Testis (tissue), 3 donors: ENCODE data around the gene WT1. TPM values are rescaled to one million over a fixed set of nuclear protein-coding genes. Genes with fewer than 3 reads are reported as not detected.

Experiments
- DNase-seq: peaks from one replicate; pipeline ENCODE4 v3.0.0-alpha.2; 2019
- H3K27ac ChIP-seq, 2 donors: fragments of 200-600 bp; sonication (generic); one replicate each; pipeline ENCODE4 v1.5.1; 2019
- H3K27me3 ChIP-seq: fragments of 200-600 bp; sonication (generic); one replicate; pipeline ENCODE4 v1.5.1; 2019
- H3K36me3 ChIP-seq: fragments of 200-600 bp; sonication (generic); one replicate; pipeline ENCODE4 v1.5.1; 2017; ENCODE audit warnings: low read depth; ENCODE audit errors: missing control alignments
- H3K4me1 ChIP-seq: fragments of 200-600 bp; sonication (generic); one replicate; pipeline ENCODE4 v1.5.1; 2019
- H3K4me3 ChIP-seq, 2 donors: fragments of 200-600 bp; sonication (generic); one replicate each; pipeline ENCODE4 v1.5.1; 2017 to 2019
- H3K9me3 ChIP-seq: fragments of 200-600 bp; sonication (generic); one replicate; pipeline ENCODE4 v1.5.1; 2017
- POLR2A ChIP-seq: fragments of 450-650 bp; IDR thresholded peaks from one replicate; pipeline ENCODE4 v1.6.1; 2017; ENCODE audit warnings: antibody characterized with exemption, mild to moderate bottlenecking, moderate library complexity
- WGBS, 2 donors: methylation state at CpG; one replicate each; pipeline ENCODE4 v1.1.5; 2018; 5-methylcytosine and 5-hydroxymethylcytosine counted together
- intact Hi-C: fragments of 100-400 bp; cut with DNase I; formaldehyde crosslinking; loops from one replicate; pipeline ENCODE4 v1.15.1; 2023; ENCODE audit warnings: low total_unique reads
- polyA plus RNA-seq: library from polyadenylated mRNA; stranded (reverse); fragments of 350-450 nt; fragmentation: Illumina TruSeq; extraction: RNeasy Lipid Tissue Mini Kit (QIAGEN cat#74804); gene quantifications from one replicate; pipeline ENCODE4 v1.2.3, GENCODE V29; 2014; ENCODE audit warnings: low read depth, low replicate concordance; ENCODE audit not compliant: insufficient read depth
- total RNA-seq, 2 donors: library from RNA; depleted of rRNA; stranded (reverse); fragments of >200 nt; gene quantifications; one replicate each; pipeline ENCODE4 v1.2.3, GENCODE V29; 2016
- TF ChIP-seq, protein P1 (sequence below), 3 experiments: fragments of 450-650 bp in 2 of 3; fragments of 200-600 bp in 1 of 3; sonication (generic) in 1 of 3; IDR thresholded peaks; one replicate each; pipeline ENCODE4 v1.5.1; 2016 to 2019; ENCODE audit warnings: antibody characterized with exemption in 3 of 3, mild to moderate bottlenecking in 2 of 3, moderate library complexity in 1 of 3

WT1 gene
- total and polyA plus RNA-seq, 3 donors from 2014 or later: 62.2 to 278 (median 189) TPM

DNA sequence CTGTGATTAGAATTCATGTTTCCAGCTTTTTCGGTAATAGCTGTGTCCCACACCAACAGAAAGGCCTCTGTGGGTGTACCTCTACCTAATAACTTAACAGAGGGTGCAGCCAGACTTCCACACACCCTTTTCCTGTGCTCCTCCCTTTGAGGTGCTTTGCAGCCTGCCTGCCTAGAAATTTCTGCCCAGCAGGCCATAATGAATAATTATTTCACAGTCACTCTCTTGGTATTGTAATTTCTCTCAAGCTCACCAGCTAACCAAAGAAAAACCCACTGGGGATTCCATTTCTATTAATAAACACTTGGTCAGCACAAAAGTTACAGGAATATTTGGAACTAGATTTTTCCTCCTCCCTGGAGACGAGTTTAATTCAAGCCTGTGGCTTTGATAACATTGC, 13.3 kb downstream of the WT1 start:
- WGBS, 2 donors: 53 to 59% methylated on average over 2 of the region's 2 CpGs
- H3K9me3 ChIP-seq: no peaks in the 10 kb centered on the region
- no peak overlapping the region for H3K27ac ChIP-seq
- H3K27me3 ChIP-seq: no peaks in the 10 kb centered on the region
- DNase-seq: no peak
- intact Hi-C loops: no loop called here
- peaks cover 32% of the 10 kb centered on the region for H3K4me1 ChIP-seq
- TF ChIP-seq, protein P1, sequence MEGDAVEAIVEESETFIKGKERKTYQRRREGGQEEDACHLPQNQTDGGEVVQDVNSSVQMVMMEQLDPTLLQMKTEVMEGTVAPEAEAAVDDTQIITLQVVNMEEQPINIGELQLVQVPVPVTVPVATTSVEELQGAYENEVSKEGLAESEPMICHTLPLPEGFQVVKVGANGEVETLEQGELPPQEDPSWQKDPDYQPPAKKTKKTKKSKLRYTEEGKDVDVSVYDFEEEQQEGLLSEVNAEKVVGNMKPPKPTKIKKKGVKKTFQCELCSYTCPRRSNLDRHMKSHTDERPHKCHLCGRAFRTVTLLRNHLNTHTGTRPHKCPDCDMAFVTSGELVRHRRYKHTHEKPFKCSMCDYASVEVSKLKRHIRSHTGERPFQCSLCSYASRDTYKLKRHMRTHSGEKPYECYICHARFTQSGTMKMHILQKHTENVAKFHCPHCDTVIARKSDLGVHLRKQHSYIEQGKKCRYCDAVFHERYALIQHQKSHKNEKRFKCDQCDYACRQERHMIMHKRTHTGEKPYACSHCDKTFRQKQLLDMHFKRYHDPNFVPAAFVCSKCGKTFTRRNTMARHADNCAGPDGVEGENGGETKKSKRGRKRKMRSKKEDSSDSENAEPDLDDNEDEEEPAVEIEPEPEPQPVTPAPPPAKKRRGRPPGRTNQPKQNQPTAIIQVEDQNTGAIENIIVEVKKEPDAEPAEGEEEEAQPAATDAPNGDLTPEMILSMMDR (IDR thresholded peaks at IDR 0.05): no peak
- TF ChIP-seq POLR2A: no peak
- H3K36me3 ChIP-seq: no peaks in the 10 kb centered on the region
- H3K4me3 ChIP-seq: no peak overlapping the region

DNA sequence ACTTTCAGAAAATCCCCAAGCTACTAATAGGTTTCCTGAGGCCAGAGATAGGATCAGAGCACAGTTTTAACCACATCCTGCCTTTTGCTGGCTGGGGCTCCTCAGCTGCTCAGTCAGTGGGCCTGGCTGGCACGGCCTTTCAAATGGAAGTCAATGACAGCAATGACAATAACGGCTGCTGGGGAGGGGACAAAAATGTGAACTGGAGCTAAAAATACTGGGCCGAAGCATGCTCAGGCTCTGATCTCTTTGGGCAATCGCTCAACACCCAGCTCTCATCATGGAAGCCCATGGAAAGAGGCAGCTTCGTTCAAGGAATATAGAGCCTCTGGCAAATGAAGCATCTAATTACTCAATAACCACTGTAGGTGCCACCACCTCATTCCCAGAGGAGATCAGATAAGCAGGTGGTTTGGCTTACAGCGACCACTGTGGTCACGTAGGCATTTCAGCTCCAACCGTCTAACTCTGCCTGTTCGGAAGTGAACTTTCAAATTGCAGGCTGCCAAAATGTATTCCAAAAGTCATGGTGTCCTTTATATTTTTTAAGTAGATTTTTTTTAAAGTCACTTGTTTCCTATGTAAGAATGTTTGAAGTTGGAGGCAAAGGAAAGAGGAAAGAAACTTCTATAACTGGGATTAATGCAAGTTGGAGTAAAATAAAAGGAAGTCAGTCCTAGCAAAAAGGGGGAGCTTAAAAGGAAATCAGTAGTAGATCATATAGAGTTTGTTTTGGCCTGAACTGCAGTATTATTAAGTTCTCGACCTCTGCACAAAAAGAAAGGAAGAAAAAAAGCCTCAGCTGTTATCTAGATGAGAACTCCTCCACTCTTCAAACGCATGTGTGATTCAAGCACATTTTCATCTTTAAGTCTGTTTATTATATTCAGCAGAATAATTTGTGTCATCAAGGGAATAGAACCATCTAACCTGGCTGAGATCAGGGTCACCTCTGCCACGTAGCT, 14.1 kb downstream of the WT1 start:
- no peaks in the 10 kb centered on the region for H3K27me3 ChIP-seq
- H3K27ac ChIP-seq: no peak overlapping the region
- intact Hi-C loops: no loop called here
- no peaks in the 10 kb centered on the region for H3K36me3 ChIP-seq
- H3K4me3 ChIP-seq: no peak overlapping the region
- no peak for TF ChIP-seq POLR2A
- TF ChIP-seq, protein P1 (IDR thresholded peaks at IDR 0.05): no peak
- WGBS, 2 donors: 58 to 71% methylated on average over 12 of the region's 12 CpGs
- H3K9me3 ChIP-seq: no peaks in the 10 kb centered on the region
- peaks cover 29% of the 10 kb centered on the region for H3K4me1 ChIP-seq
- DNase-seq: no peak

DNA sequence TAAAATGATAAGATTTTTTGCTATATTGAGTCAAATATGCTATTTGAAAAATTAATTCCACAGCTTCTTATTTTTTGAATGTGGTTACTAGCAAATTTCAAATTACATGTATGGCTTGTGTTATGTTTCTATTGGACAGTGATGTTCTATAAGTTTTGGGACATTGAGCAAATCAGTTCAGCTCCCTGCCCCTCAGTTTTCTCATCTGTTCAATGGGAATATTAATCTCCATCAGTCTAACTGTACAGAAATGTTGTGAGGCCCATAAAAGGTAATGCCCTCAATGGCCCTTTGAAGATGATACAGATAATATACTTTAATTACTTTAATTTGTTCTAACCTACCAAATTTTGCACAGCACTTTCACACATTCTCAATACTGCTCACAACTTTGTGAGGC, 15.2 kb downstream of the WT1 start:
- Histone ChIP-seq H3K4me1 (peaks cover 35% of the 10 kb centered on the region), H3K27me3 (no peaks in the 10 kb centered on the region), H3K27ac (no peak overlapping the region), H3K4me3 (no peak overlapping the region), H3K9me3 (no peaks in the 10 kb centered on the region), H3K36me3 (no peaks in the 10 kb centered on the region)
- TF ChIP-seq POLR2A: no peak
- intact Hi-C loops: no loop called here
- DNase-seq: no peak

DNA sequence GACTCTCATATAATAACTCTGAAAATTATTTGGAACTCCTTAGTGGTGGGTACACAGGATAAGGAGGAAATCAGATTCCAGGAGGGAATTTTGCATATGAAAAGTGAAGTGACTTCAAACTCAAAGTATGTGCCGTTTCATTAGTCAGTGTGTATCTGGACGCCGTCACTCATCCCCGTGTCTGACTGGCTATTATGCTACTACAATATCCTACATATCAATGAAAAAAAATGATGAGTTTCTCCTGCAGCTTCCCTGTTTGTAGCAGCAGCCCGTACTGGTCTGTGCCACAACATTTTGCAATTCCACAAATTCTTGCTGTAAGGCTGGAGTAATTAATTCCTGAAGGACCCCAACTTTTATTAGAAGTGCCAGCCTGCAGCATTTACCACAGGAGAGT, 16.5 kb downstream of the WT1 start:
- WGBS, 2 donors: 74 to 76% methylated on average over 5 of the region's 5 CpGs
- Histone ChIP-seq H3K4me1 (peaks cover 48% of the 10 kb centered on the region), H3K4me3 (no peak overlapping the region), H3K27me3 (no peaks in the 10 kb centered on the region), H3K36me3 (no peaks in the 10 kb centered on the region), H3K9me3 (no peaks in the 10 kb centered on the region), H3K27ac (no peak overlapping the region)
- no peak for DNase-seq
- TF ChIP-seq POLR2A: no peak
- TF ChIP-seq, protein P1 (IDR thresholded peaks at IDR 0.05): no peak
- intact Hi-C loops: no loop called here

DNA sequence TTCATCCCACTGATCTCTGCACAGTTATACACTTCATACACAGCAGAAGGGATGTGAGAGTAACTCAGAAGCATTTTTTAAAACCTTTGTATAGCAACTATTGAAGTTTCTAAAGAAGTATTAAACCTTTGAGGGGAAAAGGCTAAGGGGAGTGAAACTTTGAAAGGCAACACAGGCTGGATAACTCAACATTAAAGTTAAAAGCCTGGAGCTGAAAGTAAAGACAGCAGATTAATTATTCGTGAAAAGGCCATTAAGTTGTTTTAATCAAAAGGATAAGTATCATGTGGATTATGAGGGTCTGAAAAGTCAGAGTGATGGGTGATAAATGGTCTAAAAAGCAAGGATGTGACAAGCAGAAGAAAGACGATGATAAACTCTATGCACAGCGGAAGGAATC, 17.5 kb downstream of the WT1 start:
- Histone ChIP-seq H3K4me3 (no peak overlapping the region), H3K36me3 (no peaks in the 10 kb centered on the region), H3K9me3 (no peaks in the 10 kb centered on the region), H3K27me3 (no peaks in the 10 kb centered on the region), H3K4me1 (peaks cover 55% of the 10 kb centered on the region), H3K27ac (no peak overlapping the region)
- intact Hi-C loops: no loop called here
- 76 to 87% methylated on average over 3 of the region's 3 CpGs for WGBS, 2 donors
- TF ChIP-seq POLR2A: no peak
- TF ChIP-seq, protein P1 (IDR thresholded peaks at IDR 0.05): no peak
- DNase-seq: no peak
